Spleen (tissue), 7 donors: ENCODE data around the gene ITPR2.

Experiments
- CTCF ChIP-seq, 11 experiments: fragments of 200-600 bp in 7 of 11; fragments of 450-650 bp in 4 of 11; sonication (generic) in 4 of 11; IDR thresholded peaks in 8 of 11; conservative IDR thresholded peaks in 3 of 11; 1 replicate in 7 of 11; 2 replicates in 4 of 11; pipeline versions ENCODE4 v1.4.0 to v1.8.0; 2016 to 2021; ENCODE audit warnings: antibody characterized with exemption in 11 of 11, inconsistent platforms in 4 of 11, mild to moderate bottlenecking in 1 of 11
- POLR2A ChIP-seq, 3 donors: fragments of 450-650 bp; IDR thresholded peaks; one replicate each; pipeline ENCODE4 v1.5.1; 2017; ENCODE audit warnings: antibody characterized with exemption in 3 of 3, mild to moderate bottlenecking in 1 of 3
- donor health status: DM: no; HTN: no; CAD: no; lungs with moderate emphysema.
- donor health status: DM: no; HTN: no; CAD: no.
- donor health status: DM: no; HTN: no; CAD: no.

GRCh38 chr12:26608273-26608672, 224.7 kb downstream of the ITPR2 start:
- TF ChIP-seq CTCF (IDR thresholded peaks at IDR 0.05 in 8 of 11, conservative IDR thresholded peaks at IDR 0.05 in 3 of 11) = no peak
- TF ChIP-seq POLR2A (IDR thresholded peaks at IDR 0.05) = no peak
